HepG2 (cell line): ENCODE results near the gene PDLIM5.

ENCODE experiments used
- POLR2A ChIP-seq, 2 experiments: IDR thresholded peaks; 2 replicates each; pipeline ENCODE4 v1.6.1; 2011; ENCODE audit warnings: low read depth in 2 of 2, low read length in 2 of 2, mild to moderate bottlenecking in 1 of 2, moderate library complexity in 1 of 2; ENCODE audit not compliant: insufficient read depth in 1 of 2
- ZNF205 ChIP-seq: IDR thresholded peaks from 2 replicates; pipeline ENCODE4 v1.6.1; 2018; ENCODE audit warnings: missing biosample characterization, missing genetic modification reagents
- TF ChIP-seq, protein P1 (sequence below): sonication (generic); formaldehyde crosslinking; IDR thresholded peaks from 2 replicates; pipeline ENCODE4 v1.4.0; 2020; ENCODE audit warnings: missing genetic modification reagents
- TF ChIP-seq, protein P2 (sequence below): sonication (generic); formaldehyde crosslinking; IDR thresholded peaks from 2 replicates; pipeline ENCODE4 v1.5.0; 2020; ENCODE audit warnings: mild to moderate bottlenecking, missing genetic modification reagents, moderate library complexity

DNA sequence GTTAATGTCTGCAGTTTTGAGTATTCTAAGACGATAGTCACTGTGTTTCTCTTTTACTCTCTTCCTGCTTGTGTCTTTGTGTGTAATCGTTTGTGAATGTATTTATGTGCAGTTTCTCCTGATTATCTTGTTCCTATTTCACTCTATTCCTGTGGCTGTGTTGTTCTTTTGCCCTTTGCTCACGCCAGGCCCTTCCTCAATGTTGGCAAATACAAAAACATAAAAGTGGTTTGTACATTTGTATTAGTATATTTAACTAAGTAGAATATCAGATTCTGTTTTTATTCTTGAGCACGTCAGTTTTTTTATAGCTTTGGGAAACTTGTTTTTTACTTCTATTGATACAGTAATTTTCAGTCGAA is 198.4 kb downstream of the PDLIM5 start:
- TF ChIP-seq POLR2A (IDR thresholded peaks at IDR 0.05; ENCODE audit: insufficient read depth in 1 of 2, low read depth in 2 of 2, low read length in 2 of 2) (no peak), ZNF205 (CRISPR knock-in tag) (no peak)
- TF ChIP-seq, protein P1, sequence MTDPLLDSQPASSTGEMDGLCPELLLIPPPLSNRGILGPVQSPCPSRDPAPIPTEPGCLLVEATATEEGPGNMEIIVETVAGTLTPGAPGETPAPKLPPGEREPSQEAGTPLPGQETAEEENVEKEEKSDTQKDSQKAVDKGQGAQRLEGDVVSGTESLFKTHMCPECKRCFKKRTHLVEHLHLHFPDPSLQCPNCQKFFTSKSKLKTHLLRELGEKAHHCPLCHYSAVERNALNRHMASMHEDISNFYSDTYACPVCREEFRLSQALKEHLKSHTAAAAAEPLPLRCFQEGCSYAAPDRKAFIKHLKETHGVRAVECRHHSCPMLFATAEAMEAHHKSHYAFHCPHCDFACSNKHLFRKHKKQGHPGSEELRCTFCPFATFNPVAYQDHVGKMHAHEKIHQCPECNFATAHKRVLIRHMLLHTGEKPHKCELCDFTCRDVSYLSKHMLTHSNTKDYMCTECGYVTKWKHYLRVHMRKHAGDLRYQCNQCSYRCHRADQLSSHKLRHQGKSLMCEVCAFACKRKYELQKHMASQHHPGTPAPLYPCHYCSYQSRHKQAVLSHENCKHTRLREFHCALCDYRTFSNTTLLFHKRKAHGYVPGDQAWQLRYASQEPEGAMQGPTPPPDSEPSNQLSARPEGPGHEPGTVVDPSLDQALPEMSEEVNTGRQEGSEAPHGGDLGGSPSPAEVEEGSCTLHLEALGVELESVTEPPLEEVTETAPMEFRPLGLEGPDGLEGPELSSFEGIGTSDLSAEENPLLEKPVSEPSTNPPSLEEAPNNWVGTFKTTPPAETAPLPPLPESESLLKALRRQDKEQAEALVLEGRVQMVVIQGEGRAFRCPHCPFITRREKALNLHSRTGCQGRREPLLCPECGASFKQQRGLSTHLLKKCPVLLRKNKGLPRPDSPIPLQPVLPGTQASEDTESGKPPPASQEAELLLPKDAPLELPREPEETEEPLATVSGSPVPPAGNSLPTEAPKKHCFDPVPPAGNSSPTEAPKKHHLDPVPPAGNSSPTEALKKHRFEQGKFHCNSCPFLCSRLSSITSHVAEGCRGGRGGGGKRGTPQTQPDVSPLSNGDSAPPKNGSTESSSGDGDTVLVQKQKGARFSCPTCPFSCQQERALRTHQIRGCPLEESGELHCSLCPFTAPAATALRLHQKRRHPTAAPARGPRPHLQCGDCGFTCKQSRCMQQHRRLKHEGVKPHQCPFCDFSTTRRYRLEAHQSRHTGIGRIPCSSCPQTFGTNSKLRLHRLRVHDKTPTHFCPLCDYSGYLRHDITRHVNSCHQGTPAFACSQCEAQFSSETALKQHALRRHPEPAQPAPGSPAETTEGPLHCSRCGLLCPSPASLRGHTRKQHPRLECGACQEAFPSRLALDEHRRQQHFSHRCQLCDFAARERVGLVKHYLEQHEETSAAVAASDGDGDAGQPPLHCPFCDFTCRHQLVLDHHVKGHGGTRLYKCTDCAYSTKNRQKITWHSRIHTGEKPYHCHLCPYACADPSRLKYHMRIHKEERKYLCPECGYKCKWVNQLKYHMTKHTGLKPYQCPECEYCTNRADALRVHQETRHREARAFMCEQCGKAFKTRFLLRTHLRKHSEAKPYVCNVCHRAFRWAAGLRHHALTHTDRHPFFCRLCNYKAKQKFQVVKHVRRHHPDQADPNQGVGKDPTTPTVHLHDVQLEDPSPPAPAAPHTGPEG (CRISPR knock-in tag): no peak
- TF ChIP-seq, protein P2, sequence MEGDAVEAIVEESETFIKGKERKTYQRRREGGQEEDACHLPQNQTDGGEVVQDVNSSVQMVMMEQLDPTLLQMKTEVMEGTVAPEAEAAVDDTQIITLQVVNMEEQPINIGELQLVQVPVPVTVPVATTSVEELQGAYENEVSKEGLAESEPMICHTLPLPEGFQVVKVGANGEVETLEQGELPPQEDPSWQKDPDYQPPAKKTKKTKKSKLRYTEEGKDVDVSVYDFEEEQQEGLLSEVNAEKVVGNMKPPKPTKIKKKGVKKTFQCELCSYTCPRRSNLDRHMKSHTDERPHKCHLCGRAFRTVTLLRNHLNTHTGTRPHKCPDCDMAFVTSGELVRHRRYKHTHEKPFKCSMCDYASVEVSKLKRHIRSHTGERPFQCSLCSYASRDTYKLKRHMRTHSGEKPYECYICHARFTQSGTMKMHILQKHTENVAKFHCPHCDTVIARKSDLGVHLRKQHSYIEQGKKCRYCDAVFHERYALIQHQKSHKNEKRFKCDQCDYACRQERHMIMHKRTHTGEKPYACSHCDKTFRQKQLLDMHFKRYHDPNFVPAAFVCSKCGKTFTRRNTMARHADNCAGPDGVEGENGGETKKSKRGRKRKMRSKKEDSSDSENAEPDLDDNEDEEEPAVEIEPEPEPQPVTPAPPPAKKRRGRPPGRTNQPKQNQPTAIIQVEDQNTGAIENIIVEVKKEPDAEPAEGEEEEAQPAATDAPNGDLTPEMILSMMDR (CRISPR knock-in tag): no peak
